Measurements from ENCODE around the gene CASR. TPM values are rescaled to one million over a fixed set of nuclear protein-coding genes. Genes with fewer than 3 reads are reported as not detected.

CASR gene
- total RNA-seq, 1 donor from 2014 or later, result not detected

- Mint-ChIP-seq H3K27ac (ENCODE audit: unreplicated experiment) (no peak overlapping the region), H3K4me1 (ENCODE audit: low read depth) (no peaks in the 10 kb centered on the region), H3K36me3 (ENCODE audit: low read depth) (no peaks in the 10 kb centered on the region), H3K9me3 (ENCODE audit: low read depth) (peaks cover 5% of the 10 kb centered on the region), H3K27me3 (ENCODE audit: low read depth) (peaks cover 21% of the 10 kb centered on the region), H3K4me3 (ENCODE audit: unreplicated experiment) (no peak overlapping the region)
- TF ChIP-seq, protein P1, sequence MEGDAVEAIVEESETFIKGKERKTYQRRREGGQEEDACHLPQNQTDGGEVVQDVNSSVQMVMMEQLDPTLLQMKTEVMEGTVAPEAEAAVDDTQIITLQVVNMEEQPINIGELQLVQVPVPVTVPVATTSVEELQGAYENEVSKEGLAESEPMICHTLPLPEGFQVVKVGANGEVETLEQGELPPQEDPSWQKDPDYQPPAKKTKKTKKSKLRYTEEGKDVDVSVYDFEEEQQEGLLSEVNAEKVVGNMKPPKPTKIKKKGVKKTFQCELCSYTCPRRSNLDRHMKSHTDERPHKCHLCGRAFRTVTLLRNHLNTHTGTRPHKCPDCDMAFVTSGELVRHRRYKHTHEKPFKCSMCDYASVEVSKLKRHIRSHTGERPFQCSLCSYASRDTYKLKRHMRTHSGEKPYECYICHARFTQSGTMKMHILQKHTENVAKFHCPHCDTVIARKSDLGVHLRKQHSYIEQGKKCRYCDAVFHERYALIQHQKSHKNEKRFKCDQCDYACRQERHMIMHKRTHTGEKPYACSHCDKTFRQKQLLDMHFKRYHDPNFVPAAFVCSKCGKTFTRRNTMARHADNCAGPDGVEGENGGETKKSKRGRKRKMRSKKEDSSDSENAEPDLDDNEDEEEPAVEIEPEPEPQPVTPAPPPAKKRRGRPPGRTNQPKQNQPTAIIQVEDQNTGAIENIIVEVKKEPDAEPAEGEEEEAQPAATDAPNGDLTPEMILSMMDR (IDR thresholded peaks at IDR 0.05), result no peak
- no peak for DNase-seq (ENCODE audit: low spot score)
Observed at GRCh38 chr3:122314228-122314876, 130.9 kb downstream of the CASR start.

GRCh38 chr3:122315619-122316018, 132.2 kb downstream of the CASR start:
- Mint-ChIP-seq H3K27me3 (ENCODE audit: low read depth) (peaks cover 21% of the 10 kb centered on the region), H3K4me3 (ENCODE audit: unreplicated experiment) (no peak overlapping the region), H3K4me1 (ENCODE audit: low read depth) (no peaks in the 10 kb centered on the region), H3K27ac (ENCODE audit: unreplicated experiment) (no peak overlapping the region), H3K36me3 (ENCODE audit: low read depth) (no peaks in the 10 kb centered on the region), H3K9me3 (ENCODE audit: low read depth) (peaks cover 10% of the 10 kb centered on the region)
- TF ChIP-seq, protein P1 (IDR thresholded peaks at IDR 0.05), result no peak
- no peak for DNase-seq (ENCODE audit: low spot score)

DNA sequence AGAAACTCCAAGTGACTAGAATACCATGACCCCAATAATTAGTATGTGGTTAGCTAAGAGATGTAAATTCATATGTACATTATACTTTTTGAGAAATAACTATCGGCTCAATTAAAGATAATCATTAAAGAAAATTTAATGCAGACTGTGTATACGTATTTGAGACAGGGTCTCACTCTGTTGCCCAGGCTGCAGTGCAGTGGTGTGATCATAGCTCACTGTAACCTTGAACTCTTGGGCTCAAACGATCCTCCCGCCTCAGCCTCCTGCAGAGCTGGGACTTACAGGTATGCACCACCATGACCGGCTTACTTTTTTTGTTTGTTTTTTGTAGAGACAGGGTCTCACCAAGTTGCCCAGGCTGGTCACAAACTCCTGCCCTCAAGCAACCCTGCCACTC, 132.9 kb downstream of the CASR start:
- Mint-ChIP-seq H3K27ac (ENCODE audit: unreplicated experiment) (no peak overlapping the region), H3K4me1 (ENCODE audit: low read depth) (no peaks in the 10 kb centered on the region), H3K9me3 (ENCODE audit: low read depth) (peaks cover 10% of the 10 kb centered on the region), H3K4me3 (ENCODE audit: unreplicated experiment) (no peak overlapping the region), H3K27me3 (ENCODE audit: low read depth) (peaks cover 18% of the 10 kb centered on the region), H3K36me3 (ENCODE audit: low read depth) (no peaks in the 10 kb centered on the region)
- TF ChIP-seq, protein P1 (IDR thresholded peaks at IDR 0.05), result no peak
- DNase-seq (ENCODE audit: low spot score), result no peak

- TF ChIP-seq, protein P1 (IDR thresholded peaks at IDR 0.05), result no peak
- peaks cover 10% of the 10 kb centered on the region for H3K9me3 Mint-ChIP-seq (ENCODE audit: low read depth)
- H3K4me3 Mint-ChIP-seq (ENCODE audit: unreplicated experiment), result no peak overlapping the region
Observed at GRCh38 chr3:122318620-122319019, 135.2 kb downstream of the CASR start.

DNA sequence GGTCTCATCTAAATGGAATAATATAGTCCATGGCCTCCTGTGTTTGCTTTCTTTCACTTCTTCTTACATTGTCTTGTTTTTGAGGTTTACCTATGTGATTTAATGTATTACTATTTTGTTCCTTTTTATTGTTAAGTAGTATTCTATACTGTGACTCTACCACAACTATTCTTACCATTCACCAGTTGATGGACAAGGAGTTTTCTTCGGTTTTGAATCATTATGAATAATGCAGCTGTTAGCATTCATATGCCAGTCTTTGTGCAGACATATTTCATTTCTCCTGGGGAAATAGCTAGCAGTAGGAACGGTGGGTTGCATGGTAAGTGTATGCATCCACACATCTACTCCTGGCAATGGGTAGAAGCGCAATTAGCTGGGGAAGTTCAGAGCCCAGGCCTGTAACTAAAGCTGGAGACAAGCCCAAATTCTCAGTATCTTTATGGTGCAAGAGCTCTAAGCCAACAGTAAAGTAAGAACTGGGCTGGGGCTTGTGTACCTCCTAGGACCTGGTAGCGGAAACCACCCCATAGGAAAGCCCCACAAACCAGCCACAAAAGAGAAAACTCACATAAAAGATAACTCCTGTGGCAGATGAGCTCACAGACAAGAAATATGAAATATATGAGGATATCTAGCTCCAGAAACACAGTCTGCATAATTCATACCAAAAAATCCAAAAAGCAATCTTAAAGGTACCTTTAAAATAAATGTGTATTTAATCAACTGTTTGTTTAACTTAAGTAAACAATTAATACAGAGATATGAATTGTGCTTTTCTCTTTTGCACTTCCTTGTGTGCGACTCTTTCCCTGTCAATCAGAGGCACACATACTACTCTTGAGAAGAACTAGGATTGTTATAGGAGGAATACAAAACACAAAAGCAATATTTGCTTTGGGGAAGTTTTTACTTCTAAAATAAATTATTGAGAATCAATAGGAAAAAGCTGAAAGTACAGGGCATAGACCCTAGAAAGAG, 138.9 kb downstream of the CASR start:
- H3K27ac Mint-ChIP-seq (ENCODE audit: unreplicated experiment), result no peak overlapping the region

More at GRCh38 chr3:122318620-122319019, 135.2 kb downstream of the CASR start:
- DNase-seq (ENCODE audit: low spot score), result no peak
- Mint-ChIP-seq H3K36me3 (ENCODE audit: low read depth) (no peaks in the 10 kb centered on the region), H3K4me1 (ENCODE audit: low read depth) (no peaks in the 10 kb centered on the region), H3K27ac (ENCODE audit: unreplicated experiment) (no peak overlapping the region), H3K27me3 (ENCODE audit: low read depth) (peaks cover 15% of the 10 kb centered on the region)

More for the DNA sequence above, 138.9 kb downstream of the CASR start:
- Mint-ChIP-seq H3K4me1 (ENCODE audit: low read depth) (no peaks in the 10 kb centered on the region), H3K27me3 (ENCODE audit: low read depth) (peaks cover 15% of the 10 kb centered on the region), H3K36me3 (ENCODE audit: low read depth) (no peaks in the 10 kb centered on the region), H3K4me3 (ENCODE audit: unreplicated experiment) (no peak overlapping the region), H3K9me3 (ENCODE audit: low read depth) (peaks cover 10% of the 10 kb centered on the region)
- no peak for DNase-seq (ENCODE audit: low spot score)
- TF ChIP-seq, protein P1 (IDR thresholded peaks at IDR 0.05), result no peak
